Measurements from ENCODE around the gene DPP9.

DPP9 gene

DNA sequence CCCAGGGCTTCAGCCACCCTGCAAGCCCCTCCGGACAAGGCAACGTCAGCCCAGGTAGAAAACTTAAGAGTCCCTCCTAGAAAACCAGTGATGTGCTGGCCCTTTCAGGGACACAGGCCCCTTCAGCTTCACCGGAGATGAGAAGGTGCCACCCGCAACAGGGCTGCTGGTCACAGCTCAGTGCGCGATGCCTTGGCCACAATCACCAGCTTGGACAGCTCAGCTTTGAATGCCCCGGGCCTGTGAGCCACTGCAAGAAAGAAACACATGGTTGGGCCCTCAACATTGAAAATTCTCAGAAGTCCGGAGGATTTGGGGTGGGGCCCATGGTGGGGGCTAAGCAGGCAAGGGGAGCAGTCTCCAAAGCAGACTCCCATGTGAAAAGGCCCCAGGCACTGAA lies 65.8 kb downstream of the DPP9 start:
- Histone ChIP-seq H3F3A (ENCODE audit: low read depth) (no peaks in the 10 kb centered on the region), H4K20me1 (ENCODE audit: insufficient read depth, low read length, poor library complexity, severe bottlenecking) (no peaks in the 10 kb centered on the region), H3K4me1 (ENCODE audit: insufficient read depth, low read length, poor library complexity, severe bottlenecking) (no peaks in the 10 kb centered on the region), H3K27me3 (ENCODE audit: insufficient read depth, low read length, poor library complexity, severe bottlenecking) (no peaks in the 10 kb centered on the region), H2AFZ (ENCODE audit: low read length) (no peak overlapping the region), H3K79me2 (ENCODE audit: insufficient read depth, low read length) (no peaks in the 10 kb centered on the region), H3K9ac (ENCODE audit: low read depth, low read length, poor library complexity, severe bottlenecking) (no peak overlapping the region), H3K9me3 (ENCODE audit: insufficient read depth, low read depth, low read length) (no peaks in the 10 kb centered on the region), H3K9me2 (replicated peaks; ENCODE audit: low read depth, low read length) (no peaks in the 10 kb centered on the region), H3K4me2 (ENCODE audit: low read depth, low read length, poor library complexity, severe bottlenecking) (no peak overlapping the region), H3K4me3 (ENCODE audit: low read length, poor library complexity, severe bottlenecking) (no peak overlapping the region), H3K36me3 (ENCODE audit: insufficient read depth, low read length) (peaks cover 51% of the 10 kb centered on the region; the same call in 1 of the 2 replicates)
- TF ChIP-seq EZH2phosphoT487 (IDR thresholded peaks at IDR 0.05; ENCODE audit: borderline replicate concordance) = no peak
- no peak for TF ChIP-seq CTCF (conservative IDR thresholded peaks at IDR 0.05; ENCODE audit: low read length)

DNA sequence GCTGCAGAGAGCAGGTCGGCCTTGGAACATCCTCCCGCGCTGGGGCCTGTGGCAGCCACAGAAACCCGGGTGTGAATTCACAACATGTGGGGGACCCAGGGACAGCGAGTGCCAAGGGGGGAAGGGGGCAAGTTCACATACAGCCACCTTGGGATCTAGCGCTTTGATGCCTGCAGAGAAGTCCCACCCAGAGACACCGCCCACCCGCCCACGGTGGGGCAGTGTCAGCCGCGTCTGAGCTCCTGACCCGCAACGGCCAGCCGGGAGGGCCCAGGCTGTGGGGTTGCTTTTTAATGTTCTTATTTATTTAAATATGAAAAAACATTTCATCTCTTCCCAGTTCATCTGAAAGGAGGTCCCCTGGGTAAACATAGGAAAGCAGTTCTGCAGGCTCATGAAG lies 66.4 kb downstream of the DPP9 start:
- Histone ChIP-seq H3K36me3 (ENCODE audit: insufficient read depth, low read length) (peaks cover 50% of the 10 kb centered on the region; the same call in 1 of the 2 replicates), H3K4me1 (ENCODE audit: insufficient read depth, low read length, poor library complexity, severe bottlenecking) (no peaks in the 10 kb centered on the region), H3F3A (ENCODE audit: low read depth) (no peaks in the 10 kb centered on the region), H3K9ac (ENCODE audit: low read depth, low read length, poor library complexity, severe bottlenecking) (no peak overlapping the region), H2AFZ (ENCODE audit: low read length) (no peak overlapping the region), H3K27me3 (ENCODE audit: insufficient read depth, low read length, poor library complexity, severe bottlenecking) (no peaks in the 10 kb centered on the region), H4K20me1 (ENCODE audit: insufficient read depth, low read length, poor library complexity, severe bottlenecking) (no peaks in the 10 kb centered on the region), H3K4me2 (ENCODE audit: low read depth, low read length, poor library complexity, severe bottlenecking) (no peak overlapping the region), H3K9me2 (replicated peaks; ENCODE audit: low read depth, low read length) (no peaks in the 10 kb centered on the region), H3K79me2 (ENCODE audit: insufficient read depth, low read length) (no peaks in the 10 kb centered on the region), H3K9me3 (ENCODE audit: insufficient read depth, low read depth, low read length) (no peaks in the 10 kb centered on the region), H3K4me3 (ENCODE audit: low read length, poor library complexity, severe bottlenecking) (no peak overlapping the region)
- TF ChIP-seq EZH2phosphoT487 (IDR thresholded peaks at IDR 0.05; ENCODE audit: borderline replicate concordance) (no peak), CTCF (conservative IDR thresholded peaks at IDR 0.05; ENCODE audit: low read length) (no peak)

DNA sequence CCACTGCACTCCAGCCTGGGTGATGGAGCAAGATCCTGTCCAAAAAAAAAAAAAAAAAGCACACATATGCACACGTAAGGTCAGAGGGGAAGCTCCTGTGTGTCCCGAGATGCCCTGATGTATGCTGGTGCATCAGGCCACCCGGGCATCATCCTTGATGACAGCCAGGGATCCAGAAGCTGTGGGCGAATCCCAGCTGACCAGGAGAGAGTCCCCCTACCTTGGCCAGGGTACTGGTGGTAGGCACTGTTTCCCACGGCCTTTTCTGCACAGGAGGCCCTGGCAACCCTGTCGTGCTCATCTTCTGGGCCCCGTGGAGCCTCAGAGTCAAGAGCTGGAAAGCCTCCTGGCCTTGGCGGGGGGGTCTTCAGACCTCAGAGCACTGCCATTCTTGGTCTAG lies 67.5 kb downstream of the DPP9 start:
- TF ChIP-seq CTCF (conservative IDR thresholded peaks at IDR 0.05; ENCODE audit: low read length) = no peak
- no peak for TF ChIP-seq EZH2phosphoT487 (IDR thresholded peaks at IDR 0.05; ENCODE audit: borderline replicate concordance)
- no peak overlapping the region for H3K9ac ChIP-seq (ENCODE audit: low read depth, low read length, poor library complexity, severe bottlenecking)
- no peaks in the 10 kb centered on the region for H3K9me3 ChIP-seq (ENCODE audit: insufficient read depth, low read depth, low read length)
- H3K79me2 ChIP-seq (ENCODE audit: insufficient read depth, low read length) = no peaks in the 10 kb centered on the region
- H4K20me1 ChIP-seq (ENCODE audit: insufficient read depth, low read length, poor library complexity, severe bottlenecking) = no peaks in the 10 kb centered on the region
- H3K4me3 ChIP-seq (ENCODE audit: low read length, poor library complexity, severe bottlenecking) = no peak overlapping the region
- no peaks in the 10 kb centered on the region for H3K27me3 ChIP-seq (ENCODE audit: insufficient read depth, low read length, poor library complexity, severe bottlenecking)
- H3F3A ChIP-seq (ENCODE audit: low read depth) = no peaks in the 10 kb centered on the region
- H3K9me2 ChIP-seq (replicated peaks; ENCODE audit: low read depth, low read length) = no peaks in the 10 kb centered on the region
- no peak overlapping the region for H3K4me2 ChIP-seq (ENCODE audit: low read depth, low read length, poor library complexity, severe bottlenecking)
- no peak overlapping the region for H2AFZ ChIP-seq (ENCODE audit: low read length)
- no peaks in the 10 kb centered on the region for H3K4me1 ChIP-seq (ENCODE audit: insufficient read depth, low read length, poor library complexity, severe bottlenecking)
- peaks cover 52% of the 10 kb centered on the region; the same call in 1 of the 2 replicates for H3K36me3 ChIP-seq (ENCODE audit: insufficient read depth, low read length)
